HG02798 (cell line): ENCODE data around the gene LRRC4C.

ENCODE experiments used
- ATAC-seq: cut with Tn5 transposase; IDR thresholded peaks from one replicate; pipeline ENCODE4 v1.9.1; 2021; ENCODE audit warnings: mild to moderate bottlenecking; ENCODE audit not compliant: unreplicated experiment, poor library complexity

The LRRC4C gene

GRCh38 chr11:40816976-40817375, 642.5 kb downstream of the LRRC4C start:
- no peak for ATAC-seq

DNA sequence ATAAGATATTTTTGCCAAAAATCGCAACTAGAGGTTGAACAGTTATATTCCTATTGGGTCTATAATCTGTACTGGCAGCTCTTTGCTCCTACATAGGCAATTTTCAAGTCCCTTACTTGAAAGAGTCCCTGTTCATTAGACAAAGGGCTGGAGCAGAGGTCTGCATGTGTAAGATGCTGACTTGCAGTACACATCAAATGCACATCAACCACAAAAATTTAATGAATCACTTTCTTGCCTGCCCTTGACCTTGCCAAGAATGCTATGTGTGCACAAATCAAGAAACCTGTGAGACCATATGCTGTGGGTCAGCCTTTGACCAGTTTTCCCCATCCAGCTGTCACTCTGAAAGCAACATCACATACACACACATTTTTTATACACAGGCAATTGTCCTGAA, 661.5 kb downstream of the LRRC4C start:
- no peak for ATAC-seq

- no peak for ATAC-seq
Measured at GRCh38 chr11:40787224-40787623, 672.2 kb downstream of the LRRC4C start.

DNA sequence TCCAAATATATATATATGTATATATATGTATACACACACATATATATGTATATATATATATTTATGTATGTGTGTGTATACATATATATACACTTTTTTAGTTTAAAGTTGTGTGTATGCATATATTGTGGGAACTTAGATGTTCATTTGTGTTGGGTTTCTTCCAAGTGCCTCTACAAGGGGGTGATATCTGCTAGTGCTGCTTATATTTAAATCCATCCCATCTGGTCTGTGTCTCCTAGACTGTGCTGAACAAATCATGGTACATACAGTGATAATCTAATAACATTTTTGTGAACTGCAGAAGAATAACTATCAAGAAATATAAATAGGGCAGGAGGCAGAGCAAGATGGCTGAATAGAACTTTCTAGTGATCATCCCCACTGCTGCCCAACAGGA, 696.4 kb downstream of the LRRC4C start:
- no peak for ATAC-seq

DNA sequence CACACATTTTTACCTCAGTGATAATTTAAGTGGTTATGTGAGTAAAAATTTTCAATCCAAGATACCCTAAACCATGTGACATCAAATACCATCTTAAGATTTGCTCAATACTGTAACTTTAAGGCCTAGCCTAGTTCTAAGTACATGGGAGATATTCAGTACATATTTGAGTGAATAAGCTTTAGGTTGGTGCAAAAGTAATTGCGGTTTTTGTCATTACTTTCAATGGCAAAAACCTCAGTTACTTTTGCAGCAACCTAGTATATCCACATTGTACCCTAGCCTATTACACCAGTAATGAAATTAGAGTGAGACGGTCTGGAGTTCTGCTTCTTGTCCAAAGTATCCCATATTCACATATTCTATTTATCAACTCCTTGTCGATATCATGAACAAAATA, 700.1 kb downstream of the LRRC4C start:
- ATAC-seq: no peak

- no peak for ATAC-seq
Measured at GRCh38 chr11:40754297-40754696, 705.2 kb downstream of the LRRC4C start.

- ATAC-seq: no peak
Measured at GRCh38 chr11:40746282-40746681, 713.2 kb downstream of the LRRC4C start.

DNA sequence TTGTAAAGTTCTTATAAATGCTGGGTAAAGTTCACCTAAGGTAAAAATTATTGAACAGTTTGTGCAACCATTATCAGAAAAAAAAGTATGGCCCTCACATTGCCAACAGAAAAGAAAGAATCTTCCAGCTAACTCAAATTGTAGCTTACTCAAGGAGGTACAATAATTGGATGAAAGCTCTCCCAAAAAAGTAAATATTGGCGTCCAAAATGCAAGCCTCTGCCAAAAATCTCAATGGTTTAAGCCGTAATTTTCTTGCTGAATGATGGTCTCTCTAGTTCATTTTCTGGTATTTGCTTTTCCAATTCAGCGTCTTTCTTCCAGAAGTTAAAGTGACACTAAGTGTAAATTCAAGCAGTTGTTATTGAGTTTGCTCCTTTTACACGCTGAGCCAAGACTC, 727.3 kb downstream of the LRRC4C start:
- ATAC-seq: no peak

GRCh38 chr11:40722179-40722795, 737.2 kb downstream of the LRRC4C start:
- no peak for ATAC-seq

DNA sequence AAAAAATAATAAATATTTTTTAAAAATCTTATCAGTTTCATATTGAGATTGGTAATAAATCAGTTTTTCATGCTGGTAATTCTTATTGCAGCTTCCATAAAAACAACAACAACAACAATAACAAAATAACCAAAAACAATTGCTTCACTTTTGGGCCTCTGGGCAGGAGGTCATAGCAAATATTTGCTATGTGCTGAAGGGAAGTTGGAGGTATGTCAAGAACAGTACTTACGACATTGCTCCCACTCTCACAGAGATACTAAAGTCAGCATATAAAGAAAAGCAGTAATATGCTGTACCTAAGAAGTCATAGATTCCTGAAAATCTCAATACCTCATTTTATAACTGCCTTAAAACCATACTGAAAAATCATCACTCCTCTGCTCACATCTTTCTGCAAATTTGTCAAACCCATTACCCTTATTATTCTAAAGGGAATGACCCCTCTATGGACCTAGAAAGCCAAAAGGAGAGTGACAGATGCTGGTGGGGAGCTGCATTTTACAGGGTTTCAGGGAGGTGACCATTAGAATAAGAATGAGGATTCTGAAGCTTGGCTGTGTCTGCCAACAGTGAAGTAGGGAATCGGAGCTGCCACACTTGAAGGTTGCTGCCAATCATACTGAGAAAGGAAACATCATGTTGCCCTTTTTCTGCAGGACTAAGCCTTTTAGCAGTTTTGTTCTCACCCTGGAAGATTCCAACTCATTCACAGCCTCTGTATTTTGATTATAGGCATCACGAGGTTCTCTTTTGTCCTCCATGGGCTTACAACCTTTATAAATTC, 742.9 kb downstream of the LRRC4C start:
- ATAC-seq: no peak

DNA sequence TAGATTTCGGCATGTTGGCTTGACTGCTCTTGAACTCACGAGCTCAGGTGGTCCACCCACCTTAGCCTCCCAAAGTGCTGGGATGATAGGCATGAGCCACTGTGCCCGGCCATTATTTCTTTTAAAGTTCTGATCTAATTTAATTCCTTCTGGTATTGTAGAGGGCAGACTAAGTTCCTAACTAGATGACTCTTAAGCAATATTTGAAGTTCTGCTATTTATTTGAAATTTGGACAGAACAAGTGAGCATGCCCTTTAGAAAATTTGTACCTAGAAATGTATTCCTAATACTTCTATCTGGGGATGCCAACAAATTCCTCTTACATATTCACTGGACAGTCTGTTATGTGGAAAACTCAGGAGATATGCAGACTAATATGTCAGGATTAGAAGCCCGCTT, 746.4 kb downstream of the LRRC4C start:
- no peak for ATAC-seq

DNA sequence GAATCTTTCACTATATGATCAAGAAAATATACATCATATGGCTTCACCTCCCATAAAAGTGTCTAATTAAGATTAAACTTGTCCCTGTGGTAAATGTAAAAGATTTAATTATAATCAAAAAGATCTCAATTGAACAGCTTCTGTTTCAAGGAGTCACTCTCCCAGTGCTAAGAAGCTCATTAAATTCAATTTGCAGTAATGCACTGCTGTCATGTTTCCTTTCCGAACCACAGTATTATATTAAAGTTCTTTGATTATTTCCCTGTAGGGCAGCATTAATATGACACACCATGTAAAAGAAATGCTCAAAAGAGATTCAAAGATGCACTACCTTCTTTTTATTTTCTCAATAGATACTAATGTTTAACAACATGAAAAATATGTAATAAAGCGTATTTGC, 758.4 kb downstream of the LRRC4C start:
- no peak for ATAC-seq

DNA sequence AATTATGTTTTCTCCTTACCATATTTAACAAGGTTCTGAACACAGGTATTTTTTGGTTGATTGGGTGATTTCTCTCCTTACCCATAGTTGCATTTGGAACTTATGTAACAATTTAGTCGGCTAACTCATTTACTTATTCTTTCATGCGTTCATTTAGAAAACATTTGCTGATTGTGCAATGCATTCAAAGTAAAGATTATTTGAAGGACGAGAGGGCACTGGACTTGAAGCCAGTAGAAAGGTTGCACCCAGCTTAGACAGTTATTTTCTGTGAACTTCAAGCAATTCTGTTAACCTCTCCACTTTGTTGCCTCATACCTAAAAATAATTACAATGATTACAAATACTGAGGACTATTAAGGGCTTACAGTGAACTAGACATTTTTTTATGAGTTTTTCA, 769.6 kb downstream of the LRRC4C start:
- no peak for ATAC-seq

DNA sequence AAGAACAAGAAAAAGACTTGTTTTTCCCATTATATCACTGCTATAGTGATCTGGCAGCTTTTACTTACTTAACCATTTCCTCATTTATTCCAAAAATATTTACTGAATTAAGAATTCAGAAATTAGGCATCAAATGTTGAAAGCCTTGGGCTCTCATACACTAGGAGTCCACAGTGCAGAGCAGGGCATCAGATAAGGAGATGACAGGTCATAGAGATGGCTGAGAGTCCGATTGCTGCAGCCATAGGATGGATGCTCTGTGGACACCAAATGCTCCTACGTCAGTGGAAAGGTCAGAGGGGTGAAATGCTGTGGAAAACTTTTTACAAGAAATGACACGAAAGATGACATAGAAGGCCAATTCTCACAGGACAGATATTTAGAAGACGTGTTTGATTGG, 771.1 kb downstream of the LRRC4C start:
- no peak for ATAC-seq

DNA sequence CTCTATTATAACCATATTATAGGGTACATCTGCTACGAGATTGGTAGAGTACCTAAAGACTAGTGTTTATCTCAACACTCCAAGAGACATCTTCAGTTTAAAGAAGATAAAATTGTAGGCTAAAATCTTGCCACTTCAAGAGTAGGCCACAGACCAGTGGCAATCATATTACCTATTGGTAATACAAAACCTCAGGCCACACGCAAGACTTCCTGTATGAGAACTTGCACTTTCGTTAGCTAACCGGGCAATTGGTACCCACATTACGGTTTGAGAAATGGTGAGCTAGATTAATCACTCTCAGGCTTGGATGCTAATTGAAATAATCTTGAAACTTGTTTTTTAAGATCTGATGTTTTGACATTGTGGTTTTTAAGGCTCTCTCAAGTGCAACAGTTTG, 772.7 kb downstream of the LRRC4C start:
- no peak for ATAC-seq

DNA sequence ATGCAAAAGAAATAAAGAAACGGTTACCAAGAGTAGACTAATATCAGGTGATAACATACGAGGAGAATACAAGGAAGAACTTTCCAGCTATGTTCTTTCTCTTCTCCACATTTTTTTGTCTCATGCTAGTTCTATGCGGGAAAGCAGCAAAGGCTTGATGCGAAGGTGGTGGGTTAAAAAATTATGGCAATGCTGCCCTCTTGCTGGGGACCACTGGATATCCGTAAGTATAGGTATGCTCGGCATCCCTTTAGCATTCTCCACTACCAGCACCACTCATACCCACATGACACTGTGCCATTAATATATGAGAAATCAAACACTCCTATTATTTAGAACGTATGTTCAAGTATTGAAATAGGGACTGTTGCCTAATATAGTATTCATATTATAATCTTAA, 776.4 kb downstream of the LRRC4C start:
- ATAC-seq: no peak

DNA sequence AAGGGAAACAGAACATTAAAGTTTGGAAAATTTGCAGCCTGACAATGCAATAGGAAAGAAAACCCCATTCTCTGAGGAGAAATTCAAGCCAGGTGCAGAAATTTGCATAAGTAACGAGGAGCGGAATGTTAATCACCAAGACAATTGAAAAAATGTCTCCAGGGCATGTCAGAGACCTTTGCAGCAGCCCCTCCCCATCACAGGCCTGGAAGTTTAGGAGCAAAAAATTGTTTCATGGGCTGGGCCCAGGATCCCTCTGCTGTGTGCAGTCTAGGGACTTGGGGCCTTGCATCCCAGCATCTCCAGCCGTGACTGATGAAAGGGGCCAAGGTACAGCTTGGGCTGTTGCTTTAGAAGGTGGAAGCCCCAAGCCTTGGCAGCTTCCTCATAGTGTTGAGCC, 780.2 kb downstream of the LRRC4C start:
- ATAC-seq: no peak

DNA sequence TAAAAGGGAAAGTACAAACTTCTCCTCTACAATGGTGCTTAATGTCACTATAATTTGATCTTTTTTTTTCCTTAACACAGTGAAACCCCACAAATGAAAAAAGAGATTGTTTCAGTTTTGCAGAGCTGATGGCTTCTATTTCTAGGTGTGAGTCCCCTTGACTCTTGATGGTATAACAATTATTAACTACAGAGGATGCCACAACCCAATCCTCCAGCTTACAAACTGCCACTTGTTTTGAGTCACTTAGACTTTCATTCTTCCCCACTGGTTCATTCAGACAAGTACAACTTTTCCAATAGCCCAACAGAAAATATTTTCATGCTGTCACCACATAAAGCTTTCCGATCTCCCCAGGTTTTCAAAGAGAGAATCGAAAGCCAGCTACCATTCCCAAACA, 812.2 kb downstream of the LRRC4C start:
- no peak for ATAC-seq

GRCh38 chr11:40642284-40642683, 817.2 kb downstream of the LRRC4C start:
- no peak for ATAC-seq

DNA sequence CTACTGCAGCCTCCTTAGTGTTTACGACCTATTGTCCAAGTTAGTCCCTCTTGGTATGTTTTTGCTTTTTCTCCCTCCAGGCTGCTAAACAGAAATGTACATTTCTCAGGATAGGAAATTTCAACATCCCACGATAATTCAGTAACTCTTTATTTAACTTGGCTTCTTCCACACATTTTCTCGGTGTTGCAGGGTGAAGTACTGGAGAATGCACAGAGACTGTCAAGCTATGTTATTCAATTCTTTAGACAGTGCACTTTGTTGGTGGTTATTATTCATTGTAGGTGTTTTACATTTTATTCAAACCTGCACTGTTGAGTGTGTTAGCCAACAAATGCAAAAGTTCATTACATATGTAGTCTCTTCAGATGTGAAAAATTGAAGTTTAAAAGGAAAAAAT, 839.8 kb downstream of the LRRC4C start:
- ATAC-seq: no peak

DNA sequence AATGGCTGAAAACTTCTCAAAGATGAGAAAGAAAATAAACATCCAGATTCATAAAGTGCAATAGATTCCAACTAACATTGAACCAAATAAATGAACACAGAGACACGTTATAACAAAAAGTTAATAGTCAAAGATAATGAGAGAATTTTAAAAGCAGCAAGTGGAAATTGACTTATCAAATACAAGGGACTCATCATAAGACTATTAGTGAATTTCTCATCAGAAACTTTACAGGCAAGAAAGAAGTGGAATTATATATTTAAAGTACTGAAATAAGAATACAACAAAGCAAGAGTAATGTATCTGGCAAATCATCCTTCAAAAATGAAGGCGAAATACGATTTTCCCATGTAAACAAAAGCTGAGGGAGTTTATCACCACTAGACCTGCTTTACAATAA, 852.7 kb downstream of the LRRC4C start:
- no peak for ATAC-seq

- no peak for ATAC-seq
Measured at GRCh38 chr11:40602866-40603552, 856.4 kb downstream of the LRRC4C start.
